ENCODE measurements around the gene SRPK1. TPM values are rescaled to one million over a fixed set of nuclear protein-coding genes. Genes with fewer than 3 reads are reported as not detected.

The SRPK1 gene
- total and polyA plus RNA-seq, 2 of the 8 experiments (the other 6 are each of a cell fraction or from before 2014, with no cell fraction given): 25.7 to 116 TPM

DNA sequence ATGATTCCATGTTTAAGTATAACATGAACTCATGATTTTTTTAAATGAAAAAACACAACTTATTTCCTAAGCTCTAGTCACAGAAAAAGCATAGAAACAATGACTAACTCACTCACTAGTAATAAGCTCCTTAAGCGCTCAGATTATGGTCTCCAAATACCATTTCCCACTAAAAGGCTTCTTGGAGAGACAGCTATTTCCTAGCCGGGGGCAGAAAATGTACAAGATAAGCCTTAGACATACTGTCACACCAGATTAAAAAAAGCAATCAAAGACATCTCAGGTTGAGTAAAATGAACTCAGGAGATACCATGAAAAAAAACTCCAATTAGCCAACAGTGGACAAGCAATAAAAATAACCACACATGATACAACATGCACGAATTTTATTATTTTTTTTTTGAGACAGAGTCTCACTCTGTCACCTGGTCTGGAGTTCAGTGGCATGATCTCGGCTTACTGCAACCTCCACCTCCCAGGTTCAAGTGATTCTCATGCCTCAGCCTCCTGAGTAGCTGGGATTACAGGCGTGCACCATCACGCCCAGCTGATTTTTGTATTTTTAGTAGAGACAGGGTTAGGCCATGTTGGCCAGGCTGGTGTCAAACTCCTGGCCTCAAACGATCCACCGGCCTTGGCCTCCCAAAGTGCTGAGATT lies 14.9 kb downstream of the SRPK1 start:
- Histone ChIP-seq H4K20me1 (replicated peaks in 1 of 2; ENCODE audit: control insufficient read depth in 1 of 2, insufficient read depth in 2 of 2, low read length in 2 of 2) (peaks cover 6 to 7% of the 10 kb centered on the region in 2 experiments), H3K4me2 (ENCODE audit: insufficient read depth in 1 of 2, low read depth in 2 of 2, low read length in 2 of 2) (no peak overlapping the region), H3K23ac (ENCODE audit: insufficient read length) (no peak overlapping the region), H3K9me3 (ENCODE audit: insufficient read depth in 2 of 2, low read depth in 1 of 2, low read length in 1 of 2) (peaks cover 23 to 24% of the 10 kb centered on the region in 2 experiments), H2BK20ac (ENCODE audit: low read length) (no peak overlapping the region), H3K4me1 (replicated peaks in 1 of 4; ENCODE audit: control insufficient read depth in 3 of 4, insufficient read depth in 4 of 4, low read length in 3 of 4) (no peaks in the 10 kb centered on the region), H3K79me2 (ENCODE audit: control insufficient read depth in 1 of 2, insufficient read depth in 2 of 2, low read length in 2 of 2) (peaks cover 3 to 96% of the 10 kb centered on the region in 2 experiments), H4K8ac (ENCODE audit: extremely low read depth, insufficient read depth, low read length) (no peak overlapping the region), H3K79me1 (ENCODE audit: low read depth, low read length) (peaks cover 2% of the 10 kb centered on the region; the same call in 1 of the 2 replicates), H3K27me3 (replicated peaks in 1 of 4; ENCODE audit: control insufficient read depth in 3 of 4, extremely low read depth in 1 of 4, insufficient read depth in 3 of 4, low read length in 3 of 4) (no peaks in the 10 kb centered on the region), H2BK15ac (ENCODE audit: low read length) (no peak overlapping the region), H2AFZ (ENCODE audit: low read length) (no peak overlapping the region), H3K56ac (replicated peaks; ENCODE audit: insufficient read length, low read depth, low read length) (no peak overlapping the region), H3K14ac (ENCODE audit: insufficient read length) (no peak overlapping the region), H2AK5ac (ENCODE audit: low read depth, low read length) (no peak overlapping the region), H3K9ac (replicated peaks in 1 of 4; ENCODE audit: extremely low read depth in 1 of 4, low read depth in 3 of 4, low read length in 3 of 4) (no peak overlapping the region), H4K5ac (ENCODE audit: insufficient read length, low read depth, low read length) (no peak overlapping the region), H3K4me3 (ENCODE audit: extremely low read depth in 1 of 4, insufficient read depth in 2 of 4, low read depth in 3 of 4, low read length in 4 of 4) (no peak overlapping the region), H3K23me2 (ENCODE audit: low read depth, low read length) (no peaks in the 10 kb centered on the region), H3K4ac (replicated peaks; ENCODE audit: insufficient read length, low read depth, low read length) (no peak overlapping the region), H3K18ac (ENCODE audit: extremely low read depth, low read length) (no peak overlapping the region), H2BK120ac (replicated peaks; ENCODE audit: low read depth, low read length) (no peak overlapping the region), H2BK12ac (ENCODE audit: low read depth, low read length) (no peak overlapping the region), H2BK5ac (ENCODE audit: low read depth, low read length) (no peak overlapping the region), H4K91ac (replicated peaks; ENCODE audit: insufficient read length, low read length) (no peak overlapping the region), H3K27ac (ENCODE audit: low read depth, low read length) (no peak overlapping the region), H3K36me3 (ENCODE audit: control insufficient read depth in 2 of 4, insufficient read depth in 4 of 4, low read length in 3 of 4) (peaks cover 3 to 36% (median 17%) of the 10 kb centered on the region in 4 experiments; a peak in 6 of 8 replicates)
- no peak for FAIRE-seq
- no peak for DNase-seq (ENCODE audit: low read depth in 1 of 2, low spot score in 2 of 2)
- ChIA-PET CTCF (ENCODE audit: partially characterized antibody) (interaction anchor here (0.7 kb wide), 1 partner anchor 50 kb away, joined by 3 read pairs; no protein-coding TSS in a partner anchor), POLR2A (ENCODE audit: partially characterized antibody) (interaction anchor here (0.5 kb wide), 1 partner anchor 63 kb away, joined by 4 read pairs; no protein-coding TSS in a partner anchor)
- 84% methylated on average over 8 of the region's 8 CpGs; no CpG with 5 or more reads in 1 of the 2 experiments for WGBS, 2 experiments (ENCODE audit: extremely low coverage in 1 of 2, insufficient coverage in 1 of 2, insufficient read length in 1 of 2, insufficient replicate concordance in 2 of 2, low coverage in 1 of 2, low lambda C conversion rate in 2 of 2, missing lambda C conversion rate in 1 of 2)
- TF ChIP-seq PHF8 (conservative IDR thresholded peaks at IDR 0.05; ENCODE audit: low read depth, low read length) (no peak), BRCA1 (IDR thresholded peaks at IDR 0.05; ENCODE audit: low read depth, low read length) (no peak), RBBP5 (IDR thresholded peaks at IDR 0.05; ENCODE audit: borderline replicate concordance, low read depth, low read length) (no peak), SP2 (IDR thresholded peaks at IDR 0.05; ENCODE audit: low read length) (no peak), BACH1 (IDR thresholded peaks at IDR 0.05; ENCODE audit: low read length) (no peak), GTF2F1 (IDR thresholded peaks at IDR 0.05; ENCODE audit: borderline replicate concordance, low read depth, low read length) (no peak), KDM4A (IDR thresholded peaks at IDR 0.05; ENCODE audit: low read depth, low read length, severe bottlenecking) (no peak), SP1 (IDR thresholded peaks at IDR 0.05; ENCODE audit: low read depth, low read length) (no peak), ASH2L (IDR thresholded peaks at IDR 0.05; ENCODE audit: low read length) (no peak), JUN (IDR thresholded peaks at IDR 0.05; ENCODE audit: low read depth, low read length) (no peak), EGR1 (IDR thresholded peaks at IDR 0.05; ENCODE audit: borderline replicate concordance, low read depth, low read length) (no peak)
- TF ChIP-seq, protein P1, sequence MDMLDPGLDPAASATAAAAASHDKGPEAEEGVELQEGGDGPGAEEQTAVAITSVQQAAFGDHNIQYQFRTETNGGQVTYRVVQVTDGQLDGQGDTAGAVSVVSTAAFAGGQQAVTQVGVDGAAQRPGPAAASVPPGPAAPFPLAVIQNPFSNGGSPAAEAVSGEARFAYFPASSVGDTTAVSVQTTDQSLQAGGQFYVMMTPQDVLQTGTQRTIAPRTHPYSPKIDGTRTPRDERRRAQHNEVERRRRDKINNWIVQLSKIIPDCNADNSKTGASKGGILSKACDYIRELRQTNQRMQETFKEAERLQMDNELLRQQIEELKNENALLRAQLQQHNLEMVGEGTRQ (IDR thresholded peaks at IDR 0.05; ENCODE audit: low read length): no peak
